ENCODE data around the gene PHEX.
A peak's percentile ranks its signal among the peaks of the same experiment; 100 is the strongest.

Gene PHEX

GRCh38 chrX:22110729-22111494, 78.8 kb downstream of the PHEX start:
- no peak for DNase-seq

GRCh38 chrX:22116605-22117546, 84.8 kb downstream of the PHEX start:
- no peak for DNase-seq

- no peak for DNase-seq
Observed at GRCh38 chrX:22117633-22118032, 85.5 kb downstream of the PHEX start.

- DNase-seq, result no peak
Observed at GRCh38 chrX:22118161-22118830, 86.2 kb downstream of the PHEX start.

- DNase-seq, result no peak
Observed at GRCh38 chrX:22121161-22121560, 89.0 kb downstream of the PHEX start.

GRCh38 chrX:22122510-22122909, 90.4 kb downstream of the PHEX start:
- no peak for DNase-seq

GRCh38 chrX:22124098-22124497, 92.0 kb downstream of the PHEX start:
- no peak for DNase-seq

GRCh38 chrX:22125481-22125880, 93.4 kb downstream of the PHEX start:
- no peak for DNase-seq

- no peak for DNase-seq
Observed at GRCh38 chrX:22126327-22126726, 94.2 kb downstream of the PHEX start.

GRCh38 chrX:22128961-22129360, 96.8 kb downstream of the PHEX start:
- DNase-seq, result no peak

- no peak for DNase-seq
Observed at GRCh38 chrX:22134681-22135080, 102.6 kb downstream of the PHEX start.

- peak; percentile 38 for DNase-seq
Observed at GRCh38 chrX:22135171-22135711, 103.1 kb downstream of the PHEX start.

GRCh38 chrX:22135994-22136684, 104.0 kb downstream of the PHEX start:
- no peak for DNase-seq

- no peak for DNase-seq
Observed at GRCh38 chrX:22136711-22137110, 104.6 kb downstream of the PHEX start.

GRCh38 chrX:22139822-22140221, 107.7 kb downstream of the PHEX start:
- DNase-seq, result no peak

- no peak for DNase-seq
Observed at GRCh38 chrX:22141047-22141730, 109.1 kb downstream of the PHEX start.

GRCh38 chrX:22147214-22147613, 115.1 kb downstream of the PHEX start:
- no peak for DNase-seq

GRCh38 chrX:22147942-22148341, 115.8 kb downstream of the PHEX start:
- DNase-seq, result no peak

GRCh38 chrX:22148565-22148964, 116.4 kb downstream of the PHEX start:
- DNase-seq, result no peak

- DNase-seq, result no peak
Observed at GRCh38 chrX:22150371-22150770, 118.2 kb downstream of the PHEX start.

- DNase-seq, result no peak
Observed at GRCh38 chrX:22155126-22155525, 123.0 kb downstream of the PHEX start.

- DNase-seq, result no peak
Observed at GRCh38 chrX:22159071-22159470, 126.9 kb downstream of the PHEX start.

All from left hindlimb (tissue), 1 donor.